Naive B cell (primary cell): ENCODE results near the gene NPRL2. TPM values are rescaled to one million over a fixed set of nuclear protein-coding genes. Genes with fewer than 3 reads are reported as not detected.

ENCODE experiments used
- ATAC-seq, 2 donors: fragments of 150-1000 bp; cut with Tn5 transposase; 2 replicates each; pipeline ENCODE4 v1.10.0; 2021; ENCODE audit warnings: low read depth in 2 of 2, mild to moderate bottlenecking in 2 of 2, moderate library complexity in 2 of 2
- DNase-seq: peaks from one replicate; pipeline ENCODE4 v3.0.0; 2022
- H3K27ac Mint-ChIP-seq, 6 donors: one replicate each; pipeline ENCODE4 v1.8.0; 2020 to 2022; ENCODE audit warnings: mild to moderate bottlenecking in 6 of 6, mixed read lengths in 6 of 6, moderate library complexity in 5 of 6, inconsistent platforms in 2 of 6
- H3K27me3 Mint-ChIP-seq, 3 donors: one replicate each; pipeline ENCODE4 v1.8.0; 2021 to 2022; ENCODE audit warnings: mixed read lengths in 3 of 3, mild to moderate bottlenecking in 1 of 3
- H3K36me3 Mint-ChIP-seq, 2 donors: one replicate each; pipeline ENCODE4 v1.8.0; 2020 to 2022; ENCODE audit warnings: mixed read lengths in 2 of 2, inconsistent platforms in 1 of 2, mild to moderate bottlenecking in 1 of 2
- H3K4me1 Mint-ChIP-seq, 3 donors: one replicate each; pipeline ENCODE4 v1.8.0; 2020 to 2022; ENCODE audit warnings: mixed read lengths in 3 of 3, inconsistent platforms in 1 of 3, mild to moderate bottlenecking in 1 of 3, moderate library complexity in 1 of 3
- H3K4me3 Mint-ChIP-seq, 8 donors: one replicate each; pipeline ENCODE4 v1.8.0; 2020 to 2022; ENCODE audit warnings: mild to moderate bottlenecking in 8 of 8, mixed read lengths in 8 of 8, moderate library complexity in 8 of 8, inconsistent platforms in 2 of 8
- H3K9me3 Mint-ChIP-seq, 7 donors: one replicate each; pipeline ENCODE4 v1.8.0; 2020 to 2022; ENCODE audit warnings: mixed read lengths in 7 of 7, mild to moderate bottlenecking in 5 of 7, inconsistent platforms in 2 of 7, moderate library complexity in 1 of 7
- polyA plus RNA-seq, 6 donors: library from polyadenylated mRNA; unstranded; fragments of 300-500 nt; fragmentation: Illumina TruSeq; gene quantifications; one replicate each; pipeline ENCODE4 v1.2.3, GENCODE V29; 2021; ENCODE audit warnings: low read depth in 6 of 6

Gene NPRL2
- polyA plus RNA-seq, 6 donors from 2014 or later: 17.9 to 31.8 (median 23.7) TPM

DNA sequence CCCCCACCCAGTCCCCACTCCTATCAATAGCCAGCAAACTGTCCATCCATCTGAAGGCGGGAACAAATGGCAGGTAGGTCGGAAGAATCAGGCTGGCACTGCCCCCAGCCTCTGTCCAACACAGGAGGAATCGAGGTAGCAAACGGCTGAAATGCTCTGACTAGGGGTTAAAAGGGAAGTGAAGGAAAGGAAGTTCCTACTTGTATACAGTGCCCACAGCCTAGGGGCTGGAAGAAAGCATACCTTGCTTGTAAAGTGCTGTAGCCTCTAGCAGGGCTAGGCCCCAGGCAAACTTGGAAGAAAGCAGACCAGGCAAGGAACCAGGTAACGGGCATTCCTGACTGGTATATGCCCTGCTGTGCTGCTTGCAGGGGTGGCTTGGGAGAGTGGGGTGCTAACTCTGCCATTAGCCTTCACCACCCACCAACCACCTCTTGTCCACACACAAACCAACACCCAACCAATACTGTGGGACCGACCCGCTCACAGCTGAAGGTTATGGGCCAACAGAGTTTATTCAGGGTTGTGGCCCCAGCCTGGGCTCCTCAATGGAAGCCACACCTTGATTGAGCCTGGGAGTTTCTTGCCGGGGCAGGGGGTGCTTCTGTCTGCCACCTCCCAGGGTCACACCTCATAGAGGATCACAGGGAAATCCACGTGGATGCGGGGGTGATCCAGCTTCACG, 24.9 kb downstream of the NPRL2 start:
- H3K27me3 Mint-ChIP-seq: no peaks in the 10 kb centered on the region
- no peaks in the 10 kb centered on the region for H3K36me3 Mint-ChIP-seq
- ATAC-seq: no peak
- peak overlapping the region in 2 of 6 donors; percentile 67 to 89 for H3K27ac Mint-ChIP-seq
- no peaks in the 10 kb centered on the region for H3K9me3 Mint-ChIP-seq
- no peak for DNase-seq
- peaks cover 17 to 43% (median 41%) of the 10 kb centered on the region in 3 donors for H3K4me1 Mint-ChIP-seq
- peak overlapping the region in 6 of 8 donors; percentile 23 to 93 (median 86) for H3K4me3 Mint-ChIP-seq

DNA sequence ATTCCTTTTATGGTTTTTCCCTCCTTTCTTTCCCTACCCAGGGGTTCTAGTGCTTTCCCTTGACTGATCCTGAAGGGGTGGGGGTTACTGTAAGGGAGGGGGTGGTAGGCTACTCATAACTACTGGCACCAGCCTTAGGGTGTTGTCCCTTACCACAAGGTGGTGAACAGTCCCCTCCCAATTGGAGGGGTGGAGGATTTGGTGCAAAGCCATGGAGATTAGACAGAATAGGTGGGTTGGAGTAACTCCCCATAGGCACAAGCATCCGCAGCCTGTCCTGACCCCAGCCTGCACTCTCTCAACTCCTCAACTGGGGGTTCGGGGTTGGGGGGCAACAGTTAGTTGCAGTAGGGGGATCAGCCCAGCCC, 25.5 kb downstream of the NPRL2 start:
- Mint-ChIP-seq H3K4me3 (peak overlapping the region in 4 of 8 donors; percentile 23 to 89 (median 63)), H3K9me3 (no peaks in the 10 kb centered on the region), H3K27me3 (no peaks in the 10 kb centered on the region), H3K36me3 (no peaks in the 10 kb centered on the region), H3K4me1 (peaks cover 23 to 48% (median 46%) of the 10 kb centered on the region in 3 donors), H3K27ac (peak overlapping the region in 4 of 6 donors; percentile 14 to 78 (median 70))
- DNase-seq (no peak), ATAC-seq (no peak)

DNA sequence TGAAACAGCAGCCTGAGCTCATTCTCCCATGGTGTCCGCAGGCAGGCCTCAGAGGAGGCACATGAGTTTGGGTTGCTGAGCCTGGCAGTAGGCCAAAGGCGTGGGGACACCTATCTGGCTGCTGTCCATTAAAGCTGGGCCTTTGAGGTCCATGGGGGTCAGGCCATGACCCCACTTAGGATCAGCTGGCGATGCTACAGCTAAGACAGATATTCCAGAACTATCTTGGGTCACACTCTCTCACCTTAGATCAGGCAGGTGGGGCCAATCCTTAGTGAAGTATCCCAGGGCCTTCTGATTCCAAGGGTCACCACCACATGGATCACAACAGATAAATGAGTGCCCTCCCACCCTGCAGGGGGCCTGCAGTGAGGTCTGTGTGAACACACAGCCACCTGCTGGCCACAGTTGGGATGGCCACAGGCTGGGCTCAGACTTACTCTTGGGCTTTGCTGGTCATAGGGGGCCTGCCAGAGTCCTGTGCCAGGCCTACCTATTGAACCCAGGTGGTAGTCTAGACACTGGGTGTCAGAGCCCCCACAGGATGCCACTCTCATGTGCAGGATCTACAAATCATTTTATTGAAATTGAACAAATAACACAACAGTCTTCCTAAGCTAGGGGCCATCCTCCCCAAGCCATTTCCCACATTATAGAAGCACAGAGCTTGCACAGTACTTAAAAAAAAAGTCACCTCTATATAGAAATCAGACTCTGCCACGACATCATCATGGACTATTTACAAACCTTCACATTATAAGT, 26.0 kb downstream of the NPRL2 start:
- Mint-ChIP-seq H3K4me1 (peaks cover 25 to 52% (median 46%) of the 10 kb centered on the region in 3 donors), H3K36me3 (no peaks in the 10 kb centered on the region), H3K27me3 (no peaks in the 10 kb centered on the region), H3K27ac (peak overlapping the region in 3 of 6 donors; percentile 39 to 78 (median 72)), H3K9me3 (no peaks in the 10 kb centered on the region), H3K4me3 (peak overlapping the region in 3 of 8 donors; percentile 29 to 89 (median 50))
- DNase-seq (peak; percentile 60), ATAC-seq (peak in 1 of 2 donors; percentile 10)

DNA sequence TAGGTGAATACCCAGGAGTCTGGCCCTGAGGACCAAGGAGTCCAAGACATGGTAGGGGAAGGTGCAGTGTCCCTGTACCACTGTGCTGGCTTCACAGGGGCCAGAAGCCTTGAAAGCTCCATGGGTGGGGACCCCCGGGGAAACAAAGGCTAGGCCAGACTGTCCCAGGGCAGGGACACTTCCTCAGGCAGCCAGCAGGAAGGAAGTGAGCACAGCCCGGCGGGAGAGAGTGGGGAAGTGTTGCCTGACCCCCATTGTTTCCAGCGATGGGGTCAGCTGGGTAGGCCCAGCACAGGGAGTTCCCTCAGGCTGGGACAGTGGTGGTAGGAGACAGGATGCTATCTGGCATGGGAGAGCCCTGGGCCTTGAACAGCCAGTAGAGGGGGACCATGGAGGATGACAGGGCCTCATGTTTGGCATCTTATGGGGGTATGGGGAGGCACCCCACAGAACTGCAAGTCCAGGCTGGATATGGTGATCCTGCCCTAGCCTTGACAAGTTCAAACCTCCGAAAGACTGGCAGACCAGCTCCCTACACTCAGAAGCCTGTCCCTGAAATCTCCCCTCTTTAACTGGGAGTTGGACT, 26.9 kb downstream of the NPRL2 start:
- ATAC-seq (no peak), DNase-seq (no peak)
- Mint-ChIP-seq H3K4me3 (peak overlapping the region in 1 of 8 donors; percentile 87), H3K36me3 (no peaks in the 10 kb centered on the region), H3K4me1 (peaks cover 33 to 58% (median 49%) of the 10 kb centered on the region in 3 donors), H3K27ac (peak overlapping the region in 3 of 6 donors; percentile 27 to 69 (median 47)), H3K9me3 (no peaks in the 10 kb centered on the region), H3K27me3 (no peaks in the 10 kb centered on the region)

DNA sequence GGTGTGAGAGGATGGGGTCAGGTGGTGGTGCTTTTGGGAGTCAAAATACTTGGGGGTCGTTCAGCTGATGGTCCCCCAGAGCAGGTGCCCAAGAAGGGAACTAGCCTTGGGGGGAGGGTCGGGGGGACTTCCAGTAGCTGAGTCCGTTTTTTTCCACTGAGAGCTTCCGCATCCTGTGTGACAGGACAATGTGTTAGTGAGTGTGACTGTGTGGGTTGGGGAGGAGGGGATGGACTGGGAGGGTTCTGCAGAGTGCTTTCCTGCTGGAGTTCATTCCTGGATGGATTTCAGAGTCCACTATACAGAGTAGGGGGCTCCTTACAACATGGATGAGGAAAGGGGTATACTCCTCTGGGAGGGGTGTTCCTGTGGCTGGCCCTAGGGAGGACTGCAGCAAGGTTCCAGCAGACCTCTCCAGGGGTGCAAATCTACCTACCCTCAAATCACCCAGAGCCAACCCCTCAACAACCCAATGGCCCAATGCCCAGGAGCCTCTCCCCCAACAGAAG, 27.4 kb downstream of the NPRL2 start:
- ATAC-seq (no peak), DNase-seq (no peak)
- Mint-ChIP-seq H3K27me3 (no peaks in the 10 kb centered on the region), H3K4me1 (peaks cover 36 to 57% (median 51%) of the 10 kb centered on the region in 3 donors), H3K36me3 (no peaks in the 10 kb centered on the region), H3K4me3 (peak overlapping the region; percentile 15 to 88 (median 64)), H3K9me3 (no peaks in the 10 kb centered on the region), H3K27ac (peak overlapping the region in 3 of 6 donors; percentile 57 to 69 (median 66))

DNA sequence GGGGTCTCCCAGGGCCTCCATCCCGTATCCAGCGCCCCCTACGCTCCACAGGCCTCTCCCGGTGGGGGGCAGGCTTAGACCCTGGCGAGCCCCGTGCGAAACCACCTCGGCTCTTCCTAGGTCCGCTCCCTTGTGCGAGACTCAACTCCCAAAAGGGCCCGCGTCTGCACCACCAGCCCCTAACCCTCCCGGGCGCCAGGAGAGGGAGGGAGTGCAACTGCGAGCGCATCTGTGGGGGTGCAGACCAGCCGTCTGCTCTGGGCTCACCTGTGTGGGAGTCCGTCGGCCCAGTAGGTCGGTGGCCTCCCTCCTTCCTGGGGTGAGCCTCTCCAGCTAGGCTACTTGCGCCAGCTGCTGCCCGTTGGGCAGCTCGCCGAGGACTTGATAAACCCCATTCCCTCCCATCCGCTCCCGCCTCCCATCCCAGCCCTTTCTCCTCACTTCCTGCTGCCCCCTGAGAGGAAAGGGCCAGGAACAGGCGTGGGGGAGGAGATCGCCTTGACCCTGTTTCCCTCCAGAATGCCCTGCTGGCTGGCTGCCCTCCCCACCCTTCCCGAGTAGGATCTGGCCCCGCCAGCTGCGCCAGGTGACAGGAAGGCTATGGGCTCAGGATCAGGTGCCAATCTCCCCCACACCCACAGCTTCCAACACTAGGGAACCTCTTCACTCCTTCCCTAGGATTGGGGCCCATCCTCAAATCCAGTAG, 28.0 kb downstream of the NPRL2 start, which contains the start of gene HYAL2:
TSS of gene HYAL2 (minus strand) at position 360 of the 706 bp plus-strand sequence. CDS start 2,256 bp downstream, outside the sequence.
- no peaks in the 10 kb centered on the region for H3K36me3 Mint-ChIP-seq
- ATAC-seq (no peak), DNase-seq (no peak)
- no peaks in the 10 kb centered on the region for H3K9me3 Mint-ChIP-seq
- H3K4me3 Mint-ChIP-seq: peak within 1 kb of the TSS; percentile 87 to 95 (median 88)
- peak within 1 kb of the TSS; percentile 92 to 98 (median 96) for H3K27ac Mint-ChIP-seq
- H3K4me1 Mint-ChIP-seq: peaks cover 33 to 57% (median 50%) of the 10 kb centered on the region in 3 donors
- no peaks in the 10 kb centered on the region for H3K27me3 Mint-ChIP-seq

DNA sequence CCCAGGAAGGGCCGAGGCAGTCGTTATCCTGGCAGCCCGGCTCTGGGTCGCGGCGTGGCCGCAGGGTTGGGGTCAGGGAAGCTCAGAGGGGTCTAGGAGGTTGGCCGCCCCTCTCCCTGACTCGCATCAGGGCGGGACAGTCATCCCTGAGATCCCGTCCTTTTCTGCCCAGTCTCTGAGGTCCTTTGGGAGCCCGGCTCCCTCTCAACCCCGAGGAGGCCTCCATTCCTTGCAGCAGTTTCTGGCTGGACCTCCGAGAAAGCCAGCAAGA, 28.5 kb downstream of the NPRL2 start:
- H3K27ac Mint-ChIP-seq: peak overlapping the region in 3 of 6 donors; percentile 67 to 97 (median 95)
- H3K9me3 Mint-ChIP-seq: no peaks in the 10 kb centered on the region
- no peaks in the 10 kb centered on the region for H3K36me3 Mint-ChIP-seq
- peak overlapping the region in 6 of 8 donors; percentile 87 to 91 (median 88) for H3K4me3 Mint-ChIP-seq
- no peak for DNase-seq
- peaks cover 32 to 52% (median 50%) of the 10 kb centered on the region in 3 donors for H3K4me1 Mint-ChIP-seq
- no peaks in the 10 kb centered on the region for H3K27me3 Mint-ChIP-seq
- ATAC-seq: no peak

DNA sequence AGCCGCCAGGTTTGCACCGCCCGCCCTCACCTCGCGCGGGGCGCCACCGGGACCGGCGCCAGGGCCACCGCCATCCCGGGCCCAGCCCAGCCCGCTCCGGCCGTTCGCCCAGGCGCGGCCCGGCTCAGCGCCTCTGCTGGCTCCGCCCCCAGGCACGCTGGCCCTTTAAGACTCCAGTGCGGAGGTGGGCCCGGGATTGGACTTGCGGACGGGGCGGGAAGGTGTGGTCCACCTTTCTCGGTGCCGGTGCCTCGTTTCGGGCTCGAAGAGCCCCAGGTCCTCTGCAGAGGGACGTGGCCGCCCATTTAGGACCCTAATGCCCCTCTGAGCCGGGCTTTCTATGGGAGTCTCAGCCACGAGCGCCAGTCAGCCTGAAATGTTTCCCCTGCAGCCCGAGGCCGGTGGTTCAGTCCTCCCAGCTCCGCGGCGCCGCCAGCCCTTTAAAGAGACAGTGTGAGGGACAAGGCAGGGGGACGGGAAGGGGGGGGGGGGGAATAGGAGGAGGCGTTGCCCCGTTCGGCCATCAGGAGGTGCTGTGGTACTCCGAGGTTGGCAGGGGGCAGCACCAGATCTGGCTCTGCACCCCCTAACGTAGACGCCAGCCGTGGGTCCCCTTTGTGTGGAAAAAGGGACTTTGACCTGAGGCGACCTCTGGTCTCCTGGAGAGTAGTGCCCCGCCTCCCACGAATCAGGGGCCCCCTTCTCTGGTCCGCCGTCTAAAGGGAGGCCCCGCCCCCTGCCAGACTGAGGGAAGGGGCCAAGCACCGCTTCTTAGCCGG, 29.1 kb downstream of the NPRL2 start:
- peaks cover 31 to 47% (median 45%) of the 10 kb centered on the region in 3 donors for H3K4me1 Mint-ChIP-seq
- peak; percentile 86 for DNase-seq

DNA sequence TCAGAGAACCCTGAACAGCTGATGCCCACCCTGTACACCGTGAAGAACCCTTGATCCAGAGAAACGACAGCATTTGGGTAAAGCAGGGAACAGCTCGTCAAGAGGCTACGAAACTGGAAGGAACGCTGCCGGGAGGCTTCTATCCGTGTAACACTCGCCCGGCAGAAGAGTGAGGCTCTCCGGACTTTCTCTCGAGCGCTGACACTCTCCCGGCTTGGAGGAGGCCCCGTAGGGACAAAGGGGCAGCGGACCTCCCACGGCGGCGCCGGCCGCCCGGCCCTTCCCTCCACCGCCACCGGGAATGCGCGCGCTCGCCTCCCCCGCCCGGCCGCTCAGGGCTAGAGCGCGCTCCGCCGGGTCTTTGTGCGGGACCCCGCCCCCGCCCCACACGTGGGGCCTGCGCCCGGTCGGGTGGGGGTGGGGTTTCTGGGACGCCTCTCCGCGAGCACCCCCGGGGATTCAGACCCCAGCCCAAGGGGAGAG, 29.7 kb downstream of the NPRL2 start:
- Mint-ChIP-seq H3K27me3 (no peaks in the 10 kb centered on the region), H3K9me3 (no peaks in the 10 kb centered on the region), H3K4me1 (peaks cover 34 to 47% (median 40%) of the 10 kb centered on the region in 3 donors), H3K36me3 (no peaks in the 10 kb centered on the region), H3K4me3 (peak overlapping the region; percentile 82 to 97 (median 94)), H3K27ac (peak overlapping the region in 4 of 6 donors; percentile 88 to 94 (median 92))
- peak; percentile 63 to 66 for ATAC-seq
- DNase-seq: no peak

More for the DNA sequence above, 29.1 kb downstream of the NPRL2 start:
- Mint-ChIP-seq H3K4me3 (peak overlapping the region; percentile 87 to 95 (median 88)), H3K27ac (peak overlapping the region; percentile 92 to 98 (median 96)), H3K36me3 (no peaks in the 10 kb centered on the region), H3K9me3 (no peaks in the 10 kb centered on the region), H3K27me3 (no peaks in the 10 kb centered on the region)
- ATAC-seq: peak; percentile 81 to 84

DNA sequence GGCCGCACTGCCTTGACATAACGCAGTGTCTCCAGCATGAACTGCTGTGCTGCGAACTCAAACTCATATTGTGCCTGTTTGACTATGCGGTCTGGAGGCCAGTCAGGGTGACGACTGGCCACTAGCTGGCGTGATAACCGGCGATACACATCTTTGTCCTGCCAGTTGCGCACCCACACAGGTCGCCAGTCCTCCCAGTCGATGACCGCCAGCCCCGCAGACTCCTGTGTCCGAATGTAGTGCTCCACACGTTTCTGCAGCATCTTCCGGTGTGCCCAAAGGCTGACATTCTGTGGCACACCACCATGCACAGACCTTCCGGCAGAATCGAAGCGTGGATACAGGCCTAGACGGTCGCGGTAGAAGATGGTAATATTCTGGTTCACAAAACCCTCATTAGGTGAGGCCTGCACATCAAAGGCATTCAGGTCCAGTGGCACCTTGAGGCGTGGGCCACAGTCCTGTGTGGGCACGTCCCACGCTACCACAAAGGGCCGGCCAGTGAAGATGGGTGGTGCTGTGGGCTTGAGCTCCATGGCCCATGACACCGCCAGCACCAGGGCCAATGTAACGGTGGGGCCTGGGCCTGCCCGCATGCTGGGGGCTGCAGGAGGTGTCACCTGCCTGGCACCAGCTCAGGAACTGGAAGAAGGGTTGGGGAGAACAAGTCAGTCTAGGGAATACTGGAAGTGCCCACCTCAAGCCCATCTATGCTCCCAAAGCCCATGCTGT, 30.5 kb downstream of the NPRL2 start:
- peak overlapping the region in 3 of 6 donors; percentile 54 to 92 (median 70) for H3K27ac Mint-ChIP-seq

DNA sequence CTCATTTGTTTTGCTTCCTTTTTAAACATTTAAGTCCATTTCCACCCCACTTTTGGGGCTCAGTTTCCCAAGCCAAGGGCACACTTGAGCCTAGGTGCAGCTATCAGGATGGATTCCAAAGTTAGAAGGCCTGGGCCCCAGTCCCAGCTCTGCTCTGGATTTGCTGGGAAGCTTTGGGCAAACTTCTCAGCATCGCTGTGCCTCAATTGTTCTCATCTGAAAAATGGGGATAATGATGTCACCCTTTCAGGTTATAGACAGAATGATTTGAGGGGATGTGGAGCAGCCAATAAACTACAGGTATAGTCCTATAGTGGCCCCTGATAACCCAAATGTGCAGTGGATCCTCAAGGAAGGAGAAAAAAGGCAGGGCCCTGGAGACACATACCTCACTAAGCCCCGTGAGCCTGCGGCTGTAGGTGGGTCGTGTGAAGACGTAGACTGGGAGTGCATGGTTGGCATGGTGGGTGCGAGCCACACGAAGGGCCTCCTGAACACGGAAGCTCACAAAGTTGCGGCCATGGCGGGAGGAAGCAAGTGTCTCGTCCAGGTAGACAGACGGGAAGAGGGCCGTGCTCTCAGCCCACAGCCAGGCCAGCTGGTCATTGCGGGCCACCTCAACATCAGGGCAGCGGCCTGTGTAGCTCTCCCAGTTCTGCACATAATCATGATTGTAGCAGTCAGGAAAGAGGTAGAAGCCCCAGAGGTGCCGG, 31.2 kb downstream of the NPRL2 start:
- DNase-seq (no peak), ATAC-seq (no peak)
- Mint-ChIP-seq H3K4me3 (peak overlapping the region in 7 of 8 donors; percentile 10 to 97 (median 55)), H3K27me3 (no peaks in the 10 kb centered on the region), H3K27ac (peak overlapping the region in 2 of 6 donors; percentile 54 to 81), H3K9me3 (no peaks in the 10 kb centered on the region), H3K4me1 (peaks cover 26 to 38% (median 27%) of the 10 kb centered on the region in 3 donors), H3K36me3 (no peaks in the 10 kb centered on the region)

More for the DNA sequence above, 30.5 kb downstream of the NPRL2 start:
- peaks cover 33 to 45% (median 34%) of the 10 kb centered on the region in 3 donors for H3K4me1 Mint-ChIP-seq
- peak overlapping the region; percentile 82 to 97 (median 94) for H3K4me3 Mint-ChIP-seq
- H3K9me3 Mint-ChIP-seq: no peaks in the 10 kb centered on the region
- no peak for ATAC-seq
- H3K27me3 Mint-ChIP-seq: no peaks in the 10 kb centered on the region
- no peak for DNase-seq
- no peaks in the 10 kb centered on the region for H3K36me3 Mint-ChIP-seq
